HG03159 (cell line): ENCODE results near the gene CACNA1C.

Source experiments
- ATAC-seq: cut with Tn5 transposase; IDR thresholded peaks from one replicate; pipeline ENCODE4 v1.9.1; 2021; ENCODE audit warnings: mild to moderate bottlenecking, moderate library complexity; ENCODE audit not compliant: unreplicated experiment

The CACNA1C gene

DNA sequence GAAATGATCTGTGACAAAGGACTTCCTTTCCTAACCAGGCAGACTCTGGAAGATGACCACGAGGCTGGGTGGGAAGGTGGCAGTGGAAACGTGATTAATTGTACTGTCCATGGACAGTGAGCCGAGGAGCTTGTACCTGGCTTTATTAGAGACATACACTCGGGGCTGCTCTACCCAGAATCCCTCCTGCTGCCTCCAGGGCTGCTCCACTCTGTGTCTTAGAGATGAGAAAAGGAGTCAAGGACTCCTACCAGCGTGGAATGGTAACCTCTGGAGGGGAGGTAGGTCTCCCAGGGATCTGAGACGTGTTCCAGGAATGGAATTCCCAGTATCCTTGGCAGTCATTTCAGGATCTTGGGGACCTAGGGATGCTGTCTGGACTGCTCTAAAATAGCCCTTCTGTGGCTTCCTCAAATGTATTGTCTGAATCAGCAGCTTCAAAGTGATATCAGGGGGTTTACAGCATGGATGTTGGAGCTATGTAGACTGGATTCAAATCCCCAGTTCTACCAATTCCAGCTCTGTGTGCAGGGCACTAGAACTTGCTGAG lies 237.8 kb downstream of the CACNA1C start:
- ATAC-seq = no peak

DNA sequence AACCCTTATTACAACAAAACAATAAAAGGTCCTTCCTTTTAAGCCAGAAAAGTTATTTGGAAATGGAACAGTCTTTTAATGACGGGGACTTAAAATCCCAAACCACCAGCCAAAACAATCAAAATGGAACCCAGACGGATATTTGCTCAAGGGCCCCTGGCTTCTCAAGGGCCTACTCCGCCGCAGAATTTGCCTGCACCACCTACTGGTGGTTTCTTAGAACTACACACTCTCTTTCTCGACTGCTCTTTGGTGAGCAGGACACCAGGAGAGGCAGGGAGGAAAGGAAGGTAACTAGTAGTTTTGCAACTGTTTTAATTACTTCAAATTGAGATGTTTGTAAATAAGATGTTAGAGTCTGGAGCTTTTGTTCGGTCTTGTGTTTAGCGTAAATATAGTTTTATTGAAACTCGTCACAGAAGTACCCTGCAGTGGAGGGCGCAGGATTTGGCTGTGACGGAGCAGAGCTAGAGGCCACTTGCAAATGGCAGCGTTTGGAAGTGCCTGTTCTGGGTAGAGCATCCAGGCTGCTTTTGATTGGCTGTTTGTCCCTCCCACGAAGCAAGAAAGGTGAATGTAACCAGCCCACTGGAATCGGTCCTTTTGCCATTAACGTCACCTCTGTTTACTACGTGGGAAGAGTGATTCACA lies 238.5 kb downstream of the CACNA1C start:
- no peak for ATAC-seq

DNA sequence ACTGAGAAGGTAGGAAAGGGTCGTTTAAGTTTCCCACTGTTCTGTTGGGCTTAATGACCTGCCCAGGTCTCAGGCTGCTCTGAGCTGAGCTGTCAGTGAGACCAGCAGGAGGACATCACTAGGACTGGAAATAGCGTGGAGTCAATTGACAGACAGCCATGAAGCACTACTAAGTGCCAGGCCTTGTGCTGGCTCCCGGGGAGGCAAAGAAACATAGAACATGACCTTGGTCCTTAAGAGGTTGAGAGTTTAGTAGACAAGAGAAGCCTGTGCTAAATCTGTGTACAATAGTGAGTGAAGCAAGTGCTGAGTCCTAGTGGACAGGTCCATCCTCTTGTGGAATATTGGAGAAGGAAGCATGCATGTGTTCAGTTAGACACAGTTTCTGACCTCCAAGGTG lies 239.2 kb downstream of the CACNA1C start:
- no peak for ATAC-seq

DNA sequence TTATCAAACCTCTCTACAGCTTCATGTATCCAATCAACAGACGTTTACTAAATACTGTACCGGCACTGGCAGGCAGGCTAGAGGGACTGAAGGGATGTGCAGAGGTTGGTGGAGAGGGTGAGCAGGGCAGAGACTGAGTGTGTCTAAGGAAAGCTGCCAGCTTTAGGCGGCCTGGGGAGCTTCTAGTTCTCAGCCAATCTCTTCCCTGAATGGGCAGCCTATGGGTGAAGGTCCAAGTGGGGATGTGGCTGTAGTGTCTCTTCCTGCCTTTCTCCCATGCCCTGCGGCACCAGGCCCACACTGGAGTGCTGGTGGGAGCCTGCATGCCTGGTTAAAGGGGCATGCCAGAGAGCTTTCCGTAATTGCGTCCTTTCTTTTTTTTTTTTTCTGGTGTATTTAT lies 239.8 kb downstream of the CACNA1C start:
- no peak for ATAC-seq

DNA sequence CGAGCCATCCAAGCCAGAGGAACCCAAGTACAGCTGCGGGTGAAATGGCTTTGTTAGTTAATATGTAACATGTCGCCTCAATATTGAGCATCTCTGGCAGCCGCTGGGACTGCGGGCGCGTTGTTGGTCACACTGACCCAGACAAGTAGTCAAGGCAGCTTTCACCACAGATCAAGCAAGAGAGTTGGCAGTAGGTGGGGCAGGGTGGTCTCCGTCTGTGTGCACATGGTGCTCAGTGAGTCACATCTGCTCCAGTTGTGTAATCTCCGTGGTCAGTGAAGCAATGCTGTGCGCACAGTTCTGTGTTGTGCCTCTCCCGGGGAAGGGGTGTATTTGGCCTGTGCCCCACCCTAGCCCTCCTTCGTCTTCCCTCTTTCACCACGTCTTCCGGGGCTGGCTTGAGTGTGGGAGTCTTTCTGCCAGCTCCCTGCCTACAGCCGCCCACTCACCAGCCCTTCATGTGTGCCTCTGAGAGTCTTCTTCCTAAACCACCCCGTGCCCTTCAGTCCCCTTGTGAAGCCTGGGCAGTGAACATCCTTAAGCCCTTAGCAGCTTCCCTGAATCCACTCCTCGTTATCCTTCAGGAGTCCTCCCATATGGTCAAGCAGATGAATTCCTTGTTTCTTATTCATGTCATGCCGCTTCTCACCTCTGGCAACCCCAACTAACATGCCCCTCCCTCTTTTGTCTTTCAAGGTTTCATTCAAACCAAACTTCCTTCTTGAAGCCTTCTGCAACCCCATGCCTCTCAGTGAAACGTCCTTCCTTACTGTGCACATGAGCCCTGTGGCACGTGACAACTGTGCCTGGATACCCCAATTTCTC lies 242.1 kb downstream of the CACNA1C start:
- no peak for ATAC-seq

DNA sequence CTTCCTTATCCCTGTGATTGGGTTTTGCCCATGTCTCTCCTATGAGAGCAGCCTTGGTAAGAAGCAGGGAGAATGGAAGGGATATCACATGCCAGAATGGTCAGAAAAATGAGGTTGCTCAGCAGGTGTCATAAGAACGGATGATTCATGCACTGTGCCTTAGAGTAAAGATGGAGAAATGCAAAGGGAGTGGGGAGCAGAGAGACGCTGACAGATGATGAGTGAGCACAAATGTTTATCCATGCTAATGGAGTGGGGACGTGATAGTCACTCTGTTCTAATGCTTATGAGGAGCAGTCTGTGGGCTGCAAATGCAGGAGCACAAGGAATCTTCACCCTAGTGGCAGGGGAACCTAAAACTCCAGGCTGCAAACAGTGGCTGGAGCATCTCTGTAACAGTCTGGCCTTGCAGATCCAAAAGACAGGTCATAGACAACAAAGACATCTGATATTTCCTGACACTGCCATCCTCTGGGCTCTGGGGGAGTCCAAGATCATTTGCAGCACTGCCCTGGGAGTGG lies 243.2 kb downstream of the CACNA1C start:
- no peak for ATAC-seq

DNA sequence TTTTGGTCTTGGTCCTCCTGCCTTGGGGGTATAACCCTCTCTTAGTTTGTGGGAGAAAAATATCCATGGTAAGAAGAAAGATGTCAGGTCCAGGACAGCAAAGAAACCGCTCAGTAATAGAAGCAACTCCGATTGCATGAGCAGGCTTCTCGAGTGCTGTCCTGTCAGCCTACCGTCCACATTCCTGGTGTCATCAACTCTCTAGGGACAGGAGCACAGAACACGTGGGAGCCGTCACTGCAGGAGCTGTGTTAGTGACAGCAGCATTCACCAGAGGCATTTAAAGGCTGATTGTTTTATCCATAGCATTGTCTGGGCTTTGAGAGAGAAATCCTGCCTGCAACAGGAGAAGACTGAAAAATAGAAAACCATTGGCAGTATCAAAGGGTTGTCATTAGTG lies 244.2 kb downstream of the CACNA1C start:
- no peak for ATAC-seq

DNA sequence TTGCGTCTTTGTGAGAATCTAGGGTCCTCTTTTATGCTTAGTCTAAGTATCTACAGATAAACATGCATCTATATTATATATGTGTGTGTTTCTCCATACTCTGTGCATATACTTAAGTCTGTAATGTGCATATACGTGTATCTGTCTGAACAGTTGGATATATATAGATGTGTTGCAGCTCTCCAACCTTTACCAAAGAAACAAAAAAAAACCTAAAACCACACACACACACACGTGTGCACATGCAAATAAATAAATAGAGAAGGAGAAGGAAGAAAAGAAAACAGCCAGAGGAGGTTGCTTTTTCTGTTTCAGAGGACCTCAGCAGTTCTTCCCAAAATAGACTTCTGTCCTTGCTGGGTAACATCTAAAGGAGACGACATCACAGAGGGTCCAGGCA lies 244.9 kb downstream of the CACNA1C start:
- no peak for ATAC-seq

DNA sequence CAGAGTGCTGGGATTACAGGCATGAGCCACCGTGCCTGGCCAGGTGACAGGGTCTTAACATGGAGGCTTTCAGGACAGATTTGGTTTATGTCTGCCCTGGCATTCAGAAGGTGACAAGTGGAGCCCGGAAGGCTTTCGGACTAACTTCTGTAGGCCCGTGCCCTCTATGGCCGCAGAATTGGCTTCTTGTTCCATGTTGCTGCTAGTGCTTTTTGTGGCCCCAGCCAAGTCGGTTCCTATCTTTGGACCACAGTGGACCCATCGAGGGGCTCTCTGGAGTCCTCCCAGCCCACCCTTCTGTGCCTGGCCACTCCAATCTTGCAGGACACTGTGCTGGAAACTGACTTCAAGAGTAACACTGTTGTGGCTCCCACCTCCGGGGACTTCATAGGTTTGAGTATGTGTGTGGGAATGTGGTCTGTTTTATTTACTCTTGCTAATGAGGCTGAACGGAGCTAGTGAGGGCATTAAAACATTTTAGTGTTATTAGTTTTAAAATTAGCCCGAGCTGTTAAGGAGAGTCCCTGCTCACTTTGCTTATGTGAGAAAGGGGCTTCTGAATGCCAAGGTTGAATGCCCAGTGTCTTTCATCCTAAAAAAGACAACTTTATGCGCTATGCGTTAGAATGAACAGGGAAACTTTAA lies 245.9 kb downstream of the CACNA1C start:
- ATAC-seq = no peak

DNA sequence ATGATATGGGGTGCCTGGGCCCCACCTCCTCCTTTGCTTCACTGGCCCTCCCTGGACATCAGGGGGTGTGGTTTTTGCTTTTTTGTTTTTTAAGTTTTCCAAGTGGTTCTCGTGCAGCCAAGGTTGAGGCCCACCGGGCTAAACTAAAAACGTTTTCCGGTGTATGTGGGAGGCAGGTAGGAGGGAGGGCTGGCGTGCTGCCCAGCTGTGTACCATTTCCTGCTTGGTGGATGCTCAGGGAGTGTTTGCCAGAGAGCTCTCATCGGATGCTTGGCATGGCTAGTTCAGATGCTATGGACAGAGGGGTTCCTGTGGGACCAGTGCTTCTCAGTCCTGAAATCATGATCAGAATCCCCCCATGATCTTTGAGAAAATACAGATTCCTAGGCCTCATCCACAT lies 246.4 kb downstream of the CACNA1C start:
- ATAC-seq = no peak

DNA sequence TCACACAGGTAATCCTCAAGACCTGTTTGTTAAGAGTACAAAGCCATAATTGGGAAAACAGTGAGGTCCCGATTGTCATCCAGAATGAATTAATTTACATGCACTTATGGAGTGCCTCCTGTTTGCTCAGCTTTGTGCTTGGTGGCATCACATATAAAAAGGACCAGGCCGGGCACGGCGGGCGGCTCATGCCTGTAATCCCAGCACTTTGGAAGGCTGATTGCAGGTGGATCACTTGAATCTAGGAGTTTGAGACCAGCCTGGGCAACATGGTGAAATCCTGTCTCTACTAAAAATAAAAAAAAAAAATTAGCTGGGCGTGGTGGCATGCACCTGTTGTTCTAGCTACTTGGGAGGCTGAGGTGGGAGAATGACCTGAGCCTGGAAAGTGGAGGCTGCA lies 247.4 kb downstream of the CACNA1C start:
- no peak for ATAC-seq

DNA sequence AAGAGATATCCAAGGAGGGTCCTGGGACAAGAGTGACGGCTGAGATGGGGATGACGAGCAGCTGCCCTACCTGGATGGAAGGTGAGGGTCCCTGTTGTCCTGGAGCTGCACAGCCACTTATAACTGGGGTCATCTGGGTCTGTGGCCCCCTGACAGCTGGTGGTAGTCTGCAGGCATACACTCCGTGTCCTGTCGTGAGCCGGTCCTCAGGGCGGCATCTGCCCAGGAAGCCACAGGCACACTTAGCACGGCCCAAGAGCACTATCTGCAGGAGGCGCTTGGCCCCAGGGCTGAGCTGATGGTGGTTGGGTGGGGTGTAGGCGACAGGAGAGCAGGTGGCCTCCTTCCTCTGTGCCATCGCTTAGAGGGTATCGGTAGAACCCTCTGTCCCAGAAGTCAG lies 248.1 kb downstream of the CACNA1C start:
- ATAC-seq = no peak

DNA sequence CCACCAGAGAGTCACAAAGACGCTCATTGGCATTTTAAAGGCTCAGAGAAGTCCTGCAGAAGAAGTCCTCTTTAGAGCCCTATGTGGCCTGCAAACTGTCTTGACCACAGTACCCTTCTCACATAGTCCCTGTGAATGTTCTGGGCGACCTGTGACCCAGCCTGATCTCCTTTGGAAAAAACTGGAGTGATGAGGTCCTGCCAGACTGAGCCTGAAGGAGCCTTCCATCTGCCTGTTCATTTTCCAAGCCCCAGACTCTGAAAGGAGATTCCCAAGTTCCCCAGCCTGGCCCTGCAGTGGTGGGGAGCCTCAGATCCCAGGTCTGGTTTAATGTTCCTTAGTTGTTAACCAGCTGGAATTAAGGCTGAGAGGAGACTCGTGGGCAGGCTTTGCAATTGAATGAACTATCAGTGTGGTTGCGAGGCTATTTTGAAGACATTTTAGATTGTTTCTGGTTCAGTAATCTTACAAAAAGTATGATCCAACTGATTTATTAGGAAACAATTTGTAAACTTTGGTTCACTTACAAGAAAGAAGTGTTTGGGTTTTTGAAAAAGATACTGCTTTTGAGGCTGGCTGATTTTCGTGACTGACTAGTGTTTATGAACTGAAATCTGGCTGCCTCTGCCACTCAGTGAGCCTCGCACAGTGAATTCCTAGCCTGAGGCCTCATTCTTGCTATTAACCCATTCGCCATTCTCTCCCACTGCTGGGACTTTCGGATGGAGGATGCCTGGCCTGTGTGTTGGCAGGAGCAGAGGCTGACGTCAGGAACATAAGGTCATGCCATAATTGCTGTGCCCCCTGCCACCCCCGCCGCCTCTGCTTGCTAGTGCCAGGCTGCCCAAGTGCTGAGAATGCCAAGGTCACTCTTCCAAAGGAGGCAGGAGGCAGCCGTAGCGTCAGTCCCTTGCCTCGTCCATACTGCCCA lies 249.0 kb downstream of the CACNA1C start:
- ATAC-seq = no peak

DNA sequence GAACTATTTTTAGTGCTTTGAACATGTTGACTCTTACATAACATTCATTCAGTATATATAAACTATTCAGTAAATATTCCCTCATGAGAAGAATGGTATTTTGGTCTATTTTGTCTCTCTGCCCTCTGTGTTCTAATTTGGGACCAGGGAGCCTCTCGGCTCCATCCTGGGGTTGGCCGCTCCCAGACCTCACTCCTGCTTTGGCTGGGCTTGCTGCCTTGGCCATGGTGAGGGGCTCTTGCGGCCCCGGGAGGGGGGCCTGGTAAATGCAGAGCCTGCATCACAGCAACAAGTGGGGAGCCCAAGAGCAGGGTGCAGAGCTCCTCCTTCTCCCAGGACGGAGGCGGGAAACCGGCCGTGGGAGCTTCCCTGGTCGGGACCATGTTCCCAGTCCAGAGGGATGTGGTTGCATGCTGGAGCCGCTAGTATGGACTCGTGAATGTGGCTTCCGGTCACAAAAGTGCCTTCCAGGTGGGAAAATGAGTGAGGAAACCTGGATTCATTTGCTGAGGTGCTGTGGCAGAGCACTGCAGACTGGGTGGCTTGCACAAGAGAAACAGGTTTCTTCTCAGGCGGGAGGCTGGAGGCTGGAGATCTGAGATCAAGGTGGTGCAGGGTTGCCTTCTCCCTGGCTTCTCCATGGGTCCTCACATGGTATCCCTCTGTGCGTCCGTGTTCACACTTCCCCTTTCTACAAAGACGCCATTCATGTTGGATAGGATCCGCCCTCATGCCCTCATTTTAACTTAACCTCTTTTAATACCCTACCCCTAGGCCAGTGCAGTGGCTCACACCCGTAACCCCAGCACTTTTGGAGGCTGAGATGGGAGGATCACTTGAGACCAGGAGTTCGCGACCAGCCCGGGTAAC lies 250.2 kb downstream of the CACNA1C start:
- no peak for ATAC-seq

DNA sequence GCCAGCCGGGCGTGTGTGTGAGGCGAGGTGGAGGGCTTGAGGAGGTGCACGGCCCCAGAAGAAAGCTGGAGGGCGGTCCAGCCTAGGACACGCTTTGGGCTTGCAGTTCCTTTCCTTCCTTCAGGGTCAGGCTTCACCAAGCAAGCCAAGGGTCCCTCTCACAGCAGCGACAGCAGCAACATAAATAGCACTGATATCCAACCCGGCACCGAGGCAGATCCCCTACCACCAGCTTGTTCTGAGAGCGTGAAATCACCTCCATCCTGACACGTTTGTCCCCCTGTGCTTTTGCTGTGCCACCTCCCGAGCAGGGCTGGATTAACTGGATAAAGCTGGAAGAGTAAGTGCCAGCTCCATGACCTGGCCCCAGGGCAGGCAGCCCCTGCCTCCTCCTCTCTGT lies 251.4 kb downstream of the CACNA1C start:
- no peak for ATAC-seq

DNA sequence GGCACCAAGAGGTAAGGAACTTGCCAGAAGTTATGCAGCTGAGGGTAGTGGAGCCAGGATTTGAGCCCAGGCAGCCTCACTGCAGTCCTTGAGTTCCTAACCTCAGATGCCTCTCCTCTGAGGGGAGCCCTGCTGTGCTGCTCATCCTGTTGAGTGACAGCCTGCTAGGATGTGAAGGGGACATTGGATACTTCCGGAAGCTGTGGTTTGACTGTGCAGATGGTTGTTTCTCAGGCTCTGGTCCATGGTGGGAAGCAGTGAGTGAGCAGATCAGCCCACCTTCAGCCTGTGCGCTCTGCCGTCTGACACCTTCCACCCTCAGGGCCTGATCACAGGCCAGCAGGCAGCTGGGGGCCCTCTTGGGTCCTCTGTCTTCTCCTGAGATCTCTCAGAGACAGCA lies 253.2 kb downstream of the CACNA1C start:
- ATAC-seq = no peak

DNA sequence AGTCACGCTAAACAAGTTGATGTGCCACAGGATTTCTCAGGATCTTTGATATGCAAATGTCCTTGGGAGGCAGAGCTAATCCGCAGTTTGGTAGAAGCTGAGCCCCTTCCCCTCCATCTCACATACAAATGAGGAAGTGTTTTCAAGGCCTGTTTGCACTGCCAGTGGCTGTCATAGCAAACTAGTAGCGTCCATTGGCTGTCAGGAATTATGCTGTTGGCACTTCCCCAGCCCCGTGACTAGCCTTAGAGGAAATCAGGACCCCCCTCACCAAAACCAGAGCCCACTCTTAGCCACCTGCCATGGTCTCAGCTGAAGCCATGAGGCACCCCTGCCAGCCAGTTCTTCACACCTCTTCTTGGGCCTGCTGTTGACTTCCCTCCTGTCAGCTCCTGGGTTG lies 253.9 kb downstream of the CACNA1C start:
- no peak for ATAC-seq

DNA sequence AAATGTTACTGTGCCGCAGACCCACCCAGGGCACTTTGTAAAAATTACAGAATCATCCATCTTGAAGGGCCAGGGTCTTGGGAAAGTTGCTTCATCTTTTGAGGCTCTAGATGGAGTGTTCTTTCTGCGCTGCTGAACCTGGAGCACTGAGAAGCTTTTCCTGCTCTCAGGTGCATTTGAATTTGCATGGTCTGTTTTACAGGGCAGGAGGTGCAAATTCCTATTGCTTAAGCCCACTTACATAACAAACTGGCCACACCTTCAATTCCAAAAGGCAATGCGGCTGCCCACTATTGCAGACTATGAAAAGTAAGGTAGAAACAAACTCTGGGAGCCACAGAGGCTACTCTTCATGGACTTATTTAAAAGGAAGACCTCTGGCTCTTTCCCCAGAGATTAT lies 254.8 kb downstream of the CACNA1C start:
- no peak for ATAC-seq

DNA sequence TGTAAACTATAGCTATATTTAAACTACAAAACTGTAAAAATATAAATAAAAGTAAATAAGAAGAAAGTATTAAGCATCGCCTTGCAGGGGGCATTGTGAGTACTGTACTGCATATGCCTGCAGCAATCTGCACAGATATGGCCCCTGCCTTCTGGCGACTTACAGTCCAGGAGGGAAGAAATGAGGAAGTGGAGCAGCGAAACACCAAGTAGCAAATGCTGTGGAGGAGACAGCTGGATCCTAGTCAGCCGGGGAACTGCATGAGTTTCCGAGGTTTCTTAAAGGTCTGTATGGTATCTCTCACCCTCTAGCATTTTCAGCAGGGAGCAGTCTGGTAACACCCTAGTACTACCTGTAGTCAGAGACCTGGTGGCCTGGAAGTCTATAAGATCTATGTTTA lies 256.9 kb downstream of the CACNA1C start:
- ATAC-seq = no peak
